Astrocyte of the spinal cord (primary cell): Measurements from ENCODE around the gene CEP55.
A peak's percentile ranks its signal among the peaks of the same experiment; 100 is the strongest.
"Not testable (repeated sequence)": the region's sequence is repeated elsewhere in the genome, so short reads cannot be mapped to it uniquely, and the experiment has no call there.

Experiments used
- DNase-seq: peaks from one replicate; pipeline ENCODE4 v3.0.0; 2011; ENCODE audit warnings: low read depth, low spot score
- H3K4me3 ChIP-seq: 2 replicates; pipeline ENCODE4 v1.5.1; 2011; ENCODE audit warnings: low read depth, mild to moderate bottlenecking, low read length, moderate library complexity
- CTCF ChIP-seq: IDR thresholded peaks from 2 replicates; pipeline ENCODE4 v1.5.1; 2012; ENCODE audit warnings: low read depth, mild to moderate bottlenecking, low read length, inconsistent platforms
- in situ Hi-C: cut with HindIII; loops from 2 replicates; pipeline ENCODE4 v1.10.0; 2017; ENCODE audit warnings: low sequenced_read_pairs

The CEP55 gene

DNA sequence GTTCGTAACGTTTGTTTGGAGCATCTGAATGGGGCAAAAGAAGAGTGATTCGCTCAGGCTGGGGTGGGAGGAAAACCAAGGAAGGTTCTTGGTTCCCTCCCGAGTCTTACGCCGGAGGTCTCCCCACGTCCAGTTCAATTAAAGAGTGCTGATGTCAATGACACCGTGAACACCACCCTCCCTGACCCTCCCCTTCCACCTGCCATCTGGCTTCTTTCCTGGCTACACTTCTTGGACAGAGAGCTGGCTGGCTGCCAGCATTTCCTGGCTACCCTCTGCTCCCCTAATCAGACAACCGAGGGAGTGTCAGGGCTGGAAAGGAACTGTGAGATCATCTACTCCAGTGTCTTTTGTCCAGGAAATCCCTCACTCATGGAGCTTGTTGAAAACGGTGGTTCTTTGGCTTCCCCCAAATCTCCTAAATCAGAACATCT, 46.0 kb downstream of the CEP55 start:
- DNase-seq, result peak; percentile 12
- in situ Hi-C loops, result no loop called here
- TF ChIP-seq CTCF, result no peak
- H3K4me3 ChIP-seq, result no peak overlapping the region

DNA sequence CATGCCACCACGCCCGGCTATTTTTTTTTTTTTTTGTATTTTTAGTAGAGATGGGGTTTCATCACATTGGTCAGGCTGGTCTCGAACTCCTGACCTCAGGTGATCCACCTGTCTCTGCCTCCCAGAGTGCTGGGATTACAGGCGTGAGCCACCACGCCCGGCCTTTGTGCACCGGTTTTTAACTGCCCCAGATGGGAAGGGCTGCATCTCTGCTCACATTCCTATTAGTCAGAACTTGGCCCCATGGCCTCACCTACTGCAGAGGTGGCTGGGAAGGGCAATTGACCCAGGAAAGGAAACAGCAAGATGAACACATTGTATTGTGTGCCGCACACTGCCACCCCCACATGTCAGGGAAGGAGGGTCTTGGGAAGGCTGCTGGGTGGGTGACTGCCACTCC, 50.6 kb downstream of the CEP55 start:
- H3K4me3 ChIP-seq, in situ Hi-C loops, DNase-seq: not testable (repeated sequence)

DNA sequence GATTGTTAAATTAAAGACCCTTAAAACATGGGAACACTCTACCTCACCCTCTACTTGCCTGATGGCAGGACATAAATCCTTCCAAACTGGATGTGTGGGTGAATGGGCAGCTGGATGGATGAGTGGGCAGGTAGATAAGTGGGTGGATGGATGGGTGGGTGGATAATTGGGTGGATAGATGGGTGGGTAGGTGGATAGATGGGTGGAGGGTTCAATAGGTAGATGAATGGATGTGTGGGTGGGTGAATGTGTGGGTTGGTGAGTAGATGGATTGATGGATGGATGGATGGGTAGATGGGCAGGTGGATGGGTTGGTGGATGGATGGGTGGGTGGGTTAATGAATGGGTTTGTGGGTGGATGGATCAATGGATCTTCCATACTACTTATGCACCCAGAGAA, 51.1 kb downstream of the CEP55 start:
- DNase-seq, result no peak
- in situ Hi-C loops, result no loop called here
- H3K4me3 ChIP-seq, result no peak overlapping the region
- no peak for TF ChIP-seq CTCF

DNA sequence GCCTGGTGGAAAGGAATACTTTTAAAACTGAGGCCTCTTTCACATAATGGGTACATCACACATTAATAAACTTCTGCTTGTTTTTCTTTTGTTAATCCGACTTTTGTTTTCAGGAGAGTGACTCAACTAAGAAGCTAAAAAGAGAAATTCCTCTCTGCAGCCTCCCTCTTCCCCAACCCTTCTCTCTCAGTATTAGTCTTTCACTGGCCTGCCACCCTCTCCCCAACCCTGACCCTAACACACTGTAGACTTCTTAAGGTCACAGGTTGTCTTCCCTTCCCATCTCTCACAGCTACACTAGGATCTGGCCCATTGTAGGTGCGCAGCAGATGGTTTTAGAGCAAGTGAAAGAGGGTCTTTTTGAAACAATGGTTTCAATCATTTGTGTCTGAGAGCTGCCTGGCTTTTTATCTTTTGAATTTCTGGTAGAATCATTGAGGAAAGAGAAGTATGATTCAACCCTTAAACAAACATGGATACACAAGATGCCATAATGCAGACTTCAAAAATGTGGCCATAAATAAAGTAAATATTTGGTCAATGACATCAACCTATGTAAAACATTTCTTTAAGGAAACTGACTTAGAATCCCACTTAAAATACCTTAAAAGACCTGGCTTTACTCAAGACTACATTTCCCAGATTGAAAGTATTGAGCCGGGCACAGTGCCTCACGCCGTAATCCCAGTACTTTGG, 52.1 kb downstream of the CEP55 start:
- in situ Hi-C loops, result no loop called here
- H3K4me3 ChIP-seq, result no peak overlapping the region
- peak; percentile 50 for DNase-seq
- TF ChIP-seq CTCF, result no peak

GRCh38 chr10:93550606-93551005, 54.2 kb downstream of the CEP55 start:
- no peak for DNase-seq
- H3K4me3 ChIP-seq, result no peak overlapping the region
- no peak for TF ChIP-seq CTCF
- in situ Hi-C loops, result no loop called here

GRCh38 chr10:93552780-93553179, 56.4 kb downstream of the CEP55 start:
- in situ Hi-C loops, result no loop called here
- no peak overlapping the region for H3K4me3 ChIP-seq
- no peak for DNase-seq
- TF ChIP-seq CTCF, result no peak

GRCh38 chr10:93553482-93554315, 57.3 kb downstream of the CEP55 start:
- no peak for TF ChIP-seq CTCF
- no peak for DNase-seq
- in situ Hi-C loops, result no loop called here
- no peak overlapping the region for H3K4me3 ChIP-seq
